Fibroblast of pulmonary artery (primary cell): ENCODE measurements around the gene GRID2.

Source experiments
- DNase-seq: peaks from one replicate; pipeline ENCODE4 v3.0.0-alpha.2; 2010; ENCODE audit warnings: low read depth
- H3K4me3 ChIP-seq: replicated peaks from 2 replicates; pipeline ENCODE4 v1.5.1; 2011; ENCODE audit warnings: low read depth, mild to moderate bottlenecking, control low read depth, low read length, moderate library complexity
- CTCF ChIP-seq: IDR thresholded peaks from 2 replicates; pipeline ENCODE4 v1.5.1; 2011; ENCODE audit warnings: mild to moderate bottlenecking, control low read depth, low read length, inconsistent platforms; ENCODE audit errors: missing control alignments

Gene GRID2

DNA sequence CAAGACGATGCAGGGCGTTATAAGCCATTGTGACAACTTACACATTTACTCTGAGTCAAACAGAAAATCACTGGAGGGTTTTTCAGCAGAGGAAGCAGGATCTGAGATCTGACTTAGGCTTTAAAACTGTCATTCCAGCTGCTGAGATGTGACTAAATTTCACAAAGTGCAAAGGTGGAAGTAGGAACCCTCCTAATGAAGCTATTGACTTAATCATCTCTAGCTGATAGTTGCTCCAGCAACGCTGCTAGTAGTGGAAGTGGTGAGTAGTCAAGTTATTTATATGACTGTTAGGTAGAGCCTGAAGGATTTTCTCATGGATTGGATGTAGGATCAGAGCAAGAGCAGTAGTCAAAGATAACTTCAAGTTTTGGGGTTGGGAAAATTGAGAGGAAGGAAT, 218.6 kb downstream of the GRID2 start:
- TF ChIP-seq CTCF = no peak
- no peak for DNase-seq

DNA sequence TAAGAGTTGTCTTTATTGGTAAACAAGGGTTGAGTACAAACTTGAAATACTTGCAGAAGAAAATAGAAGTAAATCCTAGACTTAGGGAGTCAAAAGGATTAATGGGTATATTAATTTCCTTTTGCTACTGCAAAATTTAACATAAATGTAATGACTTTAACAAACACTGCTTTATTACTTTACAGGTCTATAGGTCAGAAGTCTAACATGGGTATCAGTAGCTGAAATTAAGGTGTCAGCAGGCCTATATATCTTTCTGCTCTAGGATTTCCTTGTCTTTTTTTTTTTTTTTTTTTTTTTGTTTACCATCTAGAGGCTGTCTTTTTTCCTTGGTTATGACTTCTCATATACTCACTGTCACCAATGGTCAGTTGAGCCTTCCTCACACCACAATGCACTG, 220.4 kb downstream of the GRID2 start:
- H3K4me3 ChIP-seq = no peak overlapping the region
- no peak for TF ChIP-seq CTCF
- DNase-seq = no peak

More for the DNA sequence above, 218.6 kb downstream of the GRID2 start:
- H3K4me3 ChIP-seq = no peak overlapping the region

- no peak overlapping the region for H3K4me3 ChIP-seq
- DNase-seq = no peak
- no peak for TF ChIP-seq CTCF
These were observed 224.8 kb downstream of the GRID2 start for GRCh38 chr4:92528541-92528940.

GRCh38 chr4:92529510-92529909, 225.7 kb downstream of the GRID2 start:
- DNase-seq = no peak
- H3K4me3 ChIP-seq = no peak overlapping the region

DNA sequence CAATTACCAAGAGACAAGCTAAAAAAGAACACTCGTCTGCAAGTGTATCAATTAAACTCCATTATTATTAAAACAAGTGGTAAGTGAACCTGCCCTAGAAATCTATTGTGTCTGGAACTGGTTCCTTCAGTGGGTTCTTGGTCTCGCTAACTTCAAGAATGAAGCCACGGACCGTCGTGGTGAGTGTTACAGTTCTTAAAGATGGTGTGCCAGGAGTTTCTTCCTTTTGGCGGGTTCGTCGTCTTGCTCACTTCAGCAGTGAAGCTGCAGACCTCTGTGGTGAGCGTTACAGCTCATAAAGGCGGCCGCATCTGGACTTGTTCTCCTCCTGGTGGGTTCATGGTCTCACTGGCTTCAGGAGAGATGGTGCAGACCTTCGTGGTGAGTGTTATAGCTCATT, 231.8 kb downstream of the GRID2 start:
- no peak for DNase-seq
- no peak for TF ChIP-seq CTCF
- no peak overlapping the region for H3K4me3 ChIP-seq

More at GRCh38 chr4:92529510-92529909, 225.7 kb downstream of the GRID2 start:
- TF ChIP-seq CTCF = no peak

GRCh38 chr4:92551616-92552015, 247.8 kb downstream of the GRID2 start:
- DNase-seq = no peak
- no peak overlapping the region for H3K4me3 ChIP-seq
- TF ChIP-seq CTCF = no peak

- TF ChIP-seq CTCF = no peak
- peak; percentile 2 for DNase-seq
- H3K4me3 ChIP-seq = no peak overlapping the region
These were observed 262.5 kb downstream of the GRID2 start for GRCh38 chr4:92566269-92566668.
